ENCODE results near the gene SMTNL1. TPM values are rescaled to one million over a fixed set of nuclear protein-coding genes. Genes with fewer than 3 reads are reported as not detected.

SMTNL1 gene
- polyA plus RNA-seq, 1 of the 3 experiments (the other 2 are of a cell fraction), result not detected

- H3K9me2 ChIP-seq, result no peaks in the 10 kb centered on the region
- H4K20me1 ChIP-seq (ENCODE audit: insufficient read depth), result no peaks in the 10 kb centered on the region
- H3K4me3 ChIP-seq (ENCODE audit: low read depth in 2 of 2, low read length in 1 of 2), result no peak overlapping the region
- H3K79me2 ChIP-seq (ENCODE audit: insufficient read depth), result no peaks in the 10 kb centered on the region
- ChIA-PET POLR2A (no interaction called here), CTCF (interaction anchor here (1.0 to 6.2 kb wide), 6 partner anchors 21 to 256 kb away, joined by 3 to 39 read pairs (median 6); partner anchors contain the start of gene UBE2L6)
- H3K4me2 ChIP-seq, result no peak overlapping the region; the same call in 1 of the 2 replicates
- 46% methylated on average over 2 of the region's 2 CpGs for WGBS (ENCODE audit: low lambda C conversion rate)
- no peak overlapping the region for H3K27ac ChIP-seq (ENCODE audit: low read depth in 2 of 2, low read length in 1 of 2)
- no peak for DNase-seq
- H3K27me3 ChIP-seq (ENCODE audit: insufficient read depth), result 0 out of 2 replicates have a peak, but pooled peaks cover 8% of the 10 kb centered on the region
- H3K36me3 ChIP-seq (replicated peaks in 1 of 2; ENCODE audit: control insufficient read depth in 1 of 2, insufficient read depth in 2 of 2, low read length in 1 of 2), result no peaks in the 10 kb centered on the region
- H3K4me1 ChIP-seq (ENCODE audit: control insufficient read depth in 1 of 2, insufficient read depth in 2 of 2, low read depth in 1 of 2, low read length in 1 of 2), result peaks cover 0 to 11% of the 10 kb centered on the region in 2 experiments; a peak in 1 of 4 replicates
- H3K9ac ChIP-seq, result no peak overlapping the region
- H3F3A ChIP-seq (replicated peaks; ENCODE audit: insufficient read depth), result no peaks in the 10 kb centered on the region
- no peak for TF ChIP-seq CHD2 (IDR thresholded peaks at IDR 0.05; ENCODE audit: low read length, partially characterized antibody)
- TF ChIP-seq MAX (IDR thresholded peaks at IDR 0.05; ENCODE audit: low read depth), result no peak
- no peak for TF ChIP-seq NFIC (IDR thresholded peaks at IDR 0.05; ENCODE audit: borderline replicate concordance)
- TF ChIP-seq TEAD4 (IDR thresholded peaks at IDR 0.05; ENCODE audit: borderline replicate concordance, insufficient read depth), result no peak
- TF ChIP-seq FOSL2 (IDR thresholded peaks at IDR 0.05; ENCODE audit: borderline replicate concordance, low read depth), result no peak
- TF ChIP-seq, protein P1, sequence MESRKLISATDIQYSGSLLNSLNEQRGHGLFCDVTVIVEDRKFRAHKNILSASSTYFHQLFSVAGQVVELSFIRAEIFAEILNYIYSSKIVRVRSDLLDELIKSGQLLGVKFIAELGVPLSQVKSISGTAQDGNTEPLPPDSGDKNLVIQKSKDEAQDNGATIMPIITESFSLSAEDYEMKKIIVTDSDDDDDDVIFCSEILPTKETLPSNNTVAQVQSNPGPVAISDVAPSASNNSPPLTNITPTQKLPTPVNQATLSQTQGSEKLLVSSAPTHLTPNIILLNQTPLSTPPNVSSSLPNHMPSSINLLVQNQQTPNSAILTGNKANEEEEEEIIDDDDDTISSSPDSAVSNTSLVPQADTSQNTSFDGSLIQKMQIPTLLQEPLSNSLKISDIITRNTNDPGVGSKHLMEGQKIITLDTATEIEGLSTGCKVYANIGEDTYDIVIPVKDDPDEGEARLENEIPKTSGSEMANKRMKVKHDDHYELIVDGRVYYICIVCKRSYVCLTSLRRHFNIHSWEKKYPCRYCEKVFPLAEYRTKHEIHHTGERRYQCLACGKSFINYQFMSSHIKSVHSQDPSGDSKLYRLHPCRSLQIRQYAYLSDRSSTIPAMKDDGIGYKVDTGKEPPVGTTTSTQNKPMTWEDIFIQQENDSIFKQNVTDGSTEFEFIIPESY (IDR thresholded peaks at IDR 0.05; ENCODE audit: borderline replicate concordance, low read depth), result no peak
- TF ChIP-seq, protein P2, sequence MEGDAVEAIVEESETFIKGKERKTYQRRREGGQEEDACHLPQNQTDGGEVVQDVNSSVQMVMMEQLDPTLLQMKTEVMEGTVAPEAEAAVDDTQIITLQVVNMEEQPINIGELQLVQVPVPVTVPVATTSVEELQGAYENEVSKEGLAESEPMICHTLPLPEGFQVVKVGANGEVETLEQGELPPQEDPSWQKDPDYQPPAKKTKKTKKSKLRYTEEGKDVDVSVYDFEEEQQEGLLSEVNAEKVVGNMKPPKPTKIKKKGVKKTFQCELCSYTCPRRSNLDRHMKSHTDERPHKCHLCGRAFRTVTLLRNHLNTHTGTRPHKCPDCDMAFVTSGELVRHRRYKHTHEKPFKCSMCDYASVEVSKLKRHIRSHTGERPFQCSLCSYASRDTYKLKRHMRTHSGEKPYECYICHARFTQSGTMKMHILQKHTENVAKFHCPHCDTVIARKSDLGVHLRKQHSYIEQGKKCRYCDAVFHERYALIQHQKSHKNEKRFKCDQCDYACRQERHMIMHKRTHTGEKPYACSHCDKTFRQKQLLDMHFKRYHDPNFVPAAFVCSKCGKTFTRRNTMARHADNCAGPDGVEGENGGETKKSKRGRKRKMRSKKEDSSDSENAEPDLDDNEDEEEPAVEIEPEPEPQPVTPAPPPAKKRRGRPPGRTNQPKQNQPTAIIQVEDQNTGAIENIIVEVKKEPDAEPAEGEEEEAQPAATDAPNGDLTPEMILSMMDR (IDR thresholded peaks at IDR 0.05), result no peak
- no peak for TF ChIP-seq SMC3 (IDR thresholded peaks at IDR 0.05; ENCODE audit: low read depth, low read length)
- TF ChIP-seq POLR2AphosphoS5 (IDR thresholded peaks at IDR 0.05; ENCODE audit: low read depth, low read length), result no peak
- no peak for TF ChIP-seq RXRA (IDR thresholded peaks at IDR 0.05; ENCODE audit: borderline replicate concordance, low read depth)
- no peak for TF ChIP-seq GATA2 (CRISPR knock-in tag; IDR thresholded peaks at IDR 0.05)
- TF ChIP-seq MXI1 (IDR thresholded peaks at IDR 0.05; ENCODE audit: low read depth, low read length), result no peak
- no peaks in the 10 kb centered on the region for H3K9me3 ChIP-seq
- H2AFZ ChIP-seq (ENCODE audit: low read depth), result no peak overlapping the region
Observed at GRCh38 chr11:57599381-57599780, 62.0 kb downstream of the SMTNL1 start.

Small RNAs within 50 kb of the gene (small RNA-seq; reads per million reads assigned to genes)
- 0 reads per million in 7 experiments for gene RN7SL605P

Other genes with a start within 250 kb of the SMTNL1 start
- 29.6 and 43.3 TPM in 2 replicates for gene TNKS1BP1, start 212.6 kb upstream of the SMTNL1 start, polyA plus RNA-seq (2012; rRNA removed)
- gene SSRP1, start 201.7 kb upstream of the SMTNL1 start, polyA plus RNA-seq (2012; rRNA removed), result 122 and 137 TPM in 2 replicates
- gene P2RX3, start 199.2 kb upstream of the SMTNL1 start, polyA plus RNA-seq (2012; rRNA removed), result not detected in 2 replicates
- gene PRG3, start 156.4 kb upstream of the SMTNL1 start, polyA plus RNA-seq (2012; rRNA removed), result not detected in 2 replicates
- gene PRG2, start 146.9 kb upstream of the SMTNL1 start, polyA plus RNA-seq (2012; rRNA removed), result not detected in 2 replicates
- 4.1 and 4.7 TPM in 2 replicates for gene SLC43A3, start 110.5 kb upstream of the SMTNL1 start, polyA plus RNA-seq (2012; rRNA removed)
- gene RTN4RL2, start 77.1 kb upstream of the SMTNL1 start, polyA plus RNA-seq (2012; rRNA removed), result 0.08 and 0.30 TPM in 2 replicates
- 3.7 and 4.4 TPM in 2 replicates for gene SLC43A1, start 21.9 kb upstream of the SMTNL1 start, polyA plus RNA-seq (2012; rRNA removed)
- 179 and 189 TPM in 2 replicates for gene TIMM10, start 6.8 kb upstream of the SMTNL1 start, polyA plus RNA-seq (2012; rRNA removed)
- 65.9 and 77.0 TPM in 2 replicates for gene UBE2L6, start 30.1 kb downstream of the SMTNL1 start, polyA plus RNA-seq (2012; rRNA removed)
- 1.9 and 4.5 TPM in 2 replicates for gene SERPING1, start 60.1 kb downstream of the SMTNL1 start, polyA plus RNA-seq (2012; rRNA removed)
- gene YPEL4, start 112.3 kb downstream of the SMTNL1 start, polyA plus RNA-seq (2012; rRNA removed), result 2.3 and 2.4 TPM in 2 replicates
- gene CLP1, start 120.2 kb downstream of the SMTNL1 start, polyA plus RNA-seq (2012; rRNA removed), result 18.1 and 25.8 TPM in 2 replicates
- 46.6 and 54.8 TPM in 2 replicates for gene ZDHHC5, start 130.5 kb downstream of the SMTNL1 start, polyA plus RNA-seq (2012; rRNA removed)
- gene MED19, start 174.6 kb downstream of the SMTNL1 start, polyA plus RNA-seq (2012; rRNA removed), result 35.2 and 38.7 TPM in 2 replicates
- 88.6 and 94.6 TPM in 2 replicates for gene TMX2, start 175.0 kb downstream of the SMTNL1 start, polyA plus RNA-seq (2012; rRNA removed)
- 291 and 333 TPM in 2 replicates for gene SELENOH, start 203.9 kb downstream of the SMTNL1 start, polyA plus RNA-seq (2012; rRNA removed)
- not detected in 2 replicates for gene BTBD18, start 214.2 kb downstream of the SMTNL1 start, polyA plus RNA-seq (2012; rRNA removed)
- 39.4 and 49.4 TPM in 2 replicates for gene CTNND1, start 224.2 kb downstream of the SMTNL1 start, polyA plus RNA-seq (2012; rRNA removed)

Measured in SK-N-SH (cell line).